Uterus (tissue), 4 donors: ENCODE results near the gene FAF1. TPM values are rescaled to one million over a fixed set of nuclear protein-coding genes. Genes with fewer than 3 reads are reported as not detected.
"Not testable (repeated sequence)": the region's sequence is repeated elsewhere in the genome, so short reads cannot be mapped to it uniquely, and the experiment has no call there.

Experiments
- DNase-seq, 2 donors: peaks; one replicate each; pipeline ENCODE4 v3.0.0-alpha.2; 2019 to 2020
- H3K27ac ChIP-seq, 2 donors: fragments of 200-600 bp; sonication (generic); 1 replicate in 1 of 2; 2 replicates in 1 of 2; pipeline ENCODE4 v1.5.1; 2016 to 2018
- H3K27me3 ChIP-seq, 2 donors: fragments of 200-600 bp; sonication (generic); one replicate each; pipeline ENCODE4 v1.5.1; 2018 to 2019; ENCODE audit warnings: control low read depth in 1 of 2
- H3K36me3 ChIP-seq, 2 donors: fragments of 200-600 bp; sonication (generic); one replicate each; pipeline ENCODE4 v1.5.1; 2019; ENCODE audit warnings: control low read depth in 1 of 2
- H3K4me1 ChIP-seq, 2 donors: fragments of 200-600 bp; sonication (generic); one replicate each; pipeline ENCODE4 v1.5.1; 2018 to 2019; ENCODE audit warnings: control low read depth in 1 of 2
- H3K4me3 ChIP-seq, 2 donors: fragments of 200-600 bp; sonication (generic); 1 replicate in 1 of 2; 2 replicates in 1 of 2; pipeline ENCODE4 v1.5.1; 2018 to 2019; ENCODE audit warnings: mild to moderate bottlenecking in 1 of 2
- H3K9me3 ChIP-seq, 2 donors: fragments of 200-600 bp; sonication (generic); one replicate each; pipeline ENCODE4 v1.5.1; 2019; ENCODE audit warnings: control low read depth in 1 of 2
- POLR2A ChIP-seq, 2 donors: fragments of 450-650 bp; IDR thresholded peaks; one replicate each; pipeline ENCODE4 v1.6.1; 2016; ENCODE audit warnings: antibody characterized with exemption in 2 of 2, mild to moderate bottlenecking in 1 of 2, moderate library complexity in 1 of 2
- intact Hi-C: fragments of 100-400 bp; cut with DNase I; formaldehyde crosslinking; loops from one replicate; pipeline ENCODE4 v1.15.1; 2023; ENCODE audit warnings: low total_unique reads
- total RNA-seq, 4 donors: library from RNA; depleted of rRNA in 3 of 4; stranded (reverse); fragments of >200 nt in 3 of 4; gene quantifications; one replicate each; pipeline versions ENCODE4 v1.1.0 to v1.2.4, GENCODE V29; 2014 to 2023
- TF ChIP-seq, protein P1 (sequence below), 4 experiments: fragments of 200-600 bp in 2 of 4; fragments of 450-650 bp in 2 of 4; sonication (generic) in 2 of 4; IDR thresholded peaks; one replicate each; pipeline ENCODE4 v1.5.1; 2016 to 2019; ENCODE audit warnings: antibody characterized with exemption in 4 of 4, mild to moderate bottlenecking in 2 of 4, moderate library complexity in 1 of 4
- donor health status: DM: yes; HTN: yes; CAD: no.

FAF1 gene
- total RNA-seq, 4 donors from 2014 or later: 34.1 to 77.2 (median 64.1) TPM

DNA sequence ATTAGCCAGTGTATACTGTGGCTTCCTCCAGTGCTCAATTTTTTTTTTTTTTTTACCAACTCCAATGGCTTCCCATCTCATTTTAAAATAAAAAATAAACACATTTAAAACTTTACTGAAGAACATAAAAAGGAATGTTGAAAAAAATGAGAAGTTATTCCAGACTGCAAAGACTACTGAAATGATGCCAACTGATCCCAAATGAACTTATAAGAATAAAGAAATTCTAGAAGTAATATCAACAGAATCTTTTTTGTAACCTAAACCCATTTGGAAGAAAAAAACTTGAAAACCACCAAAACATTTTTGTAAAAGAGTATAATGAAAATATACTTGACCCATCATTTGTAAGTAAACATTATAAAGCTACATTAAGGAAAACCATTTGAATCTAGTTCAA is 129.4 kb downstream of the FAF1 start:
- Histone ChIP-seq H3K4me1 (no peaks in the 10 kb centered on the region), H3K27me3 (no peaks in the 10 kb centered on the region), H3K27ac (no peak overlapping the region), H3K9me3 (no peaks in the 10 kb centered on the region), H3K36me3 (no peaks in the 10 kb centered on the region), H3K4me3 (no peak overlapping the region)
- TF ChIP-seq, protein P1, sequence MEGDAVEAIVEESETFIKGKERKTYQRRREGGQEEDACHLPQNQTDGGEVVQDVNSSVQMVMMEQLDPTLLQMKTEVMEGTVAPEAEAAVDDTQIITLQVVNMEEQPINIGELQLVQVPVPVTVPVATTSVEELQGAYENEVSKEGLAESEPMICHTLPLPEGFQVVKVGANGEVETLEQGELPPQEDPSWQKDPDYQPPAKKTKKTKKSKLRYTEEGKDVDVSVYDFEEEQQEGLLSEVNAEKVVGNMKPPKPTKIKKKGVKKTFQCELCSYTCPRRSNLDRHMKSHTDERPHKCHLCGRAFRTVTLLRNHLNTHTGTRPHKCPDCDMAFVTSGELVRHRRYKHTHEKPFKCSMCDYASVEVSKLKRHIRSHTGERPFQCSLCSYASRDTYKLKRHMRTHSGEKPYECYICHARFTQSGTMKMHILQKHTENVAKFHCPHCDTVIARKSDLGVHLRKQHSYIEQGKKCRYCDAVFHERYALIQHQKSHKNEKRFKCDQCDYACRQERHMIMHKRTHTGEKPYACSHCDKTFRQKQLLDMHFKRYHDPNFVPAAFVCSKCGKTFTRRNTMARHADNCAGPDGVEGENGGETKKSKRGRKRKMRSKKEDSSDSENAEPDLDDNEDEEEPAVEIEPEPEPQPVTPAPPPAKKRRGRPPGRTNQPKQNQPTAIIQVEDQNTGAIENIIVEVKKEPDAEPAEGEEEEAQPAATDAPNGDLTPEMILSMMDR (IDR thresholded peaks at IDR 0.05): no peak
- no peak for TF ChIP-seq POLR2A (IDR thresholded peaks at IDR 0.05)
- DNase-seq: no peak
- intact Hi-C loops: no loop called here

DNA sequence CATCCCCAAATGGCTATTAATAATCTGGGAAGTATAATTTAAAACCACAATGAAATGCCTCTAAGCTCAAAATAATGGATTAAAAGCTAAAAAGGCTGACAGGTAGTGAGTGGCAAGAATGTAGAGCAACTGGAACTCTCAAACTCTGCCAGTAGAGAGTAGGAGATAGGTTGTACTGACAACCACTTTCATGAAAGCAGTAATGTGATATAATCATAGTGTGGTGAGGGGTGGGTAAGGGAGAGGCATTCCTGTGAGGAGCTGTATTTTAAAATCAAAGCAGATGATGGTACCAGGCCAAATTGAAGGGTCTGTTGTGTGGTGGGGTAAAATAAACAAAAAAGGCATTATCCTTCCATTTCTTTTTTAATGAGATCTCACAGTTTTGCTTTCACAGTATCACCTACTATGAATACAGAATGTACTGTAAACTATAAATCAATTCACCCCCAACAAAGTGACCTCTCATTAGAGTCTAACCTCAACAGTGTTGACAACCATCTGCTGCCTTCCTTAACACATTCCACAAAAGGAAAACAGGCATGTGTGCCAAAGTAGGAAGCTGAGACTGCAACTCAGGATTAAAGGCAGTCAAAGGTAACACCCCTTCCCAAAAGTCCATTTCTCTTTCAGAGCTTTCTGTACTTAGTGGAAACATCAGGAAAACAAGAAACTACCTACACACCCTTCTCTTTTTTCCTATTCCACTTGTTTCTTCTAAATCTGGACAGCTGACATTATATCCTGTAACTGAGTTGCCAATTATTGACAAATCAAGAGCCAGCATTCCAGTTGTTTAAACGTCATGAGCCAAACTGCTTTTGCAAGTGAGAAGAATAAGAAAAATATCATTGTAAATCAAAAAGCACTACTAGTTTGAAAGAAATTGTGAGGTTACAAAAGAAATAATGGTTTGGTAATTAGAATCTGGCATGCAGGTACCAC is 130.8 kb downstream of the FAF1 start:
- TF ChIP-seq, protein P1 (IDR thresholded peaks at IDR 0.05): no peak
- Histone ChIP-seq H3K27ac (no peak overlapping the region), H3K4me1 (no peaks in the 10 kb centered on the region), H3K4me3 (no peak overlapping the region), H3K36me3 (no peaks in the 10 kb centered on the region), H3K9me3 (no peaks in the 10 kb centered on the region), H3K27me3 (no peaks in the 10 kb centered on the region)
- intact Hi-C loops: no loop called here
- DNase-seq: no peak

DNA sequence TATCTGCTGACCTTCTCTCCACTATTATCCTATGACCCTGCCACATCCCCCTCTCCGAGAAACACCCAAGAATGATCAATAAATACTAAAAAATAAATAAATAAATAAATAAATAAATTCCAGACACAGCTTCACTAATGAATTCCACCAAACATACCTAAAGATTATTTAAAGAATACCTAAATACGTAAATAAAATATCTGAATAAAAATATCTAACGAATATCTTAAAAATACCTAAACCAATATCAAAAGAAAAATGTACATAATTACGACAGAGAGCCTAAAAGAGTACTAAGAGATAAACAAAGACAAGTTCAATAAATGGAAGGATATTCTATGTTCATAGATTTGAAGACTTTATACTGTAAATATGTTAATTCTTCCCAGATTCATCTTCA is 132.5 kb downstream of the FAF1 start:
- TF ChIP-seq POLR2A (IDR thresholded peaks at IDR 0.05): no peak
- TF ChIP-seq, protein P1 (IDR thresholded peaks at IDR 0.05): no peak
- Histone ChIP-seq H3K9me3 (no peaks in the 10 kb centered on the region), H3K4me1 (no peaks in the 10 kb centered on the region), H3K4me3 (no peak overlapping the region), H3K27ac (no peak overlapping the region), H3K27me3 (no peaks in the 10 kb centered on the region), H3K36me3 (no peaks in the 10 kb centered on the region)
- no peak for DNase-seq
- intact Hi-C loops: no loop called here

DNA sequence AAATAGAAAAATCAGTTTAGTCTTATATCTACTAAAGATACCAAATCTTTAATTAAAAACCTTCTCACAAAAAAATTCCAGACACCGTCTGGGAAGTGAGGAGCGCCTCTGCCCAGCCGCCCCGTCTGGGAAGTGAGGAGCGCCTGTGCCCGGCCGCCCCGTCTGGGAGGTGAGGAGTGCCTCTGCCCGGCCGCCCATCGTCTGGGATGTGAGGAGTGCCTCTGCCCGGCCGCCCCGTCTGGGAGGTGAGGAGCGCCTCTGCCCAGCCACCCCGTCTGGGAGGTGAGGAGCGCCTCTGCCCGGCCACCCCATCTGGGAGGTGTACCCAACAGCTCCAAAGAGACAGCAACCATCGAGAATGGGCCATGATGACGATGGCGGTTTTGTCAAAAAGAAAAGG is 133.3 kb downstream of the FAF1 start:
- intact Hi-C loops, H3K36me3 ChIP-seq: not testable (repeated sequence)

DNA sequence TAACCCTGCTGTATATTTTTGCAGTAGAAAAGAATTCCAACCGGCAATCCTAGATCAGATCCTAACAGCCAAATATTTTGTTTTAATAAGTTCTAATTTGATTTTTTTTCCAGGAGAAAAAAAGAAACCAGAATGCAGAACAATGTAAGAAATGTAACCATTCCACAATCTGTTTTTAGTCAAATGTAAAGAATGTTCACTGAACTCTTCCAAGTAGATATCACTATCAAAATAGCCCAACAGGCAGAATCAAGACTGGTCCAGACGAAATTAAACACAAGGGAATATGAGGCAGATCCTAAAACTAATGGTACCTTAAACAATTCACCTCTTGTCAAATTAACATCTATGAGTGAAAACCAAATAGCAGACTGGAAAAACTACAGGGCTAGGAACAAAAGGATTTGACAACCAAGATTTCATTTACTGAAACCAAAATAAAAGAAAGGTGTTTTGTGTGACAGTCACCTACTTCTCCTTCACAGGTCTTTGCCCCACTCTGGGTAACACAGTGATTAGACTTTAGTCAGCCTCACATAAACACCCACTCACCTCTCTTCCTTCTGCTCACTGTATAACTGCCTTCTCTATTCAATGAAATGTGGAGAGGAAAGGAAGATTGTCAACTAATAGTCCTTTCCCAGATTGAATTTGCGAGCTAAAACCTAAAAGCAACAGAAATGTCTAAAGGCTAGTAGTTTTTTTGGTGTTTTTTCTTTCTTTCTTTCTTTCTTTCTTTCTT is 137.9 kb downstream of the FAF1 start:
- TF ChIP-seq, protein P1 (IDR thresholded peaks at IDR 0.05): no peak
- TF ChIP-seq POLR2A (IDR thresholded peaks at IDR 0.05): no peak
- H3K36me3 ChIP-seq: no peaks in the 10 kb centered on the region
- intact Hi-C loops: no loop called here
- no peaks in the 10 kb centered on the region for H3K4me1 ChIP-seq
- H3K27ac ChIP-seq: no peak overlapping the region
- DNase-seq: no peak
- H3K27me3 ChIP-seq: no peaks in the 10 kb centered on the region
- no peak overlapping the region for H3K4me3 ChIP-seq
- H3K9me3 ChIP-seq: no peaks in the 10 kb centered on the region

More for the DNA sequence above, 133.3 kb downstream of the FAF1 start:
- H3K27ac ChIP-seq, H3K9me3 ChIP-seq, H3K27me3 ChIP-seq, H3K4me1 ChIP-seq, H3K4me3 ChIP-seq, DNase-seq: not testable (repeated sequence)
